Stimulated activated CD8-positive, alpha-beta memory T cell treated with anti-CD3 and anti-CD28 coated beads, Interleukin-7, amount 100 ng/mL, for 4 hours (primary cell): ENCODE measurements around the gene PRDX5.
"Not testable (repeated sequence)": the region's sequence is repeated elsewhere in the genome, so short reads cannot be mapped to it uniquely, and the experiment has no call there.

Experiments
- DNase-seq, 2 donors: peaks; one replicate each; pipeline ENCODE4 v3.0.0-alpha.2; 2020; ENCODE audit warnings: low read depth in 2 of 2

Gene PRDX5

DNA sequence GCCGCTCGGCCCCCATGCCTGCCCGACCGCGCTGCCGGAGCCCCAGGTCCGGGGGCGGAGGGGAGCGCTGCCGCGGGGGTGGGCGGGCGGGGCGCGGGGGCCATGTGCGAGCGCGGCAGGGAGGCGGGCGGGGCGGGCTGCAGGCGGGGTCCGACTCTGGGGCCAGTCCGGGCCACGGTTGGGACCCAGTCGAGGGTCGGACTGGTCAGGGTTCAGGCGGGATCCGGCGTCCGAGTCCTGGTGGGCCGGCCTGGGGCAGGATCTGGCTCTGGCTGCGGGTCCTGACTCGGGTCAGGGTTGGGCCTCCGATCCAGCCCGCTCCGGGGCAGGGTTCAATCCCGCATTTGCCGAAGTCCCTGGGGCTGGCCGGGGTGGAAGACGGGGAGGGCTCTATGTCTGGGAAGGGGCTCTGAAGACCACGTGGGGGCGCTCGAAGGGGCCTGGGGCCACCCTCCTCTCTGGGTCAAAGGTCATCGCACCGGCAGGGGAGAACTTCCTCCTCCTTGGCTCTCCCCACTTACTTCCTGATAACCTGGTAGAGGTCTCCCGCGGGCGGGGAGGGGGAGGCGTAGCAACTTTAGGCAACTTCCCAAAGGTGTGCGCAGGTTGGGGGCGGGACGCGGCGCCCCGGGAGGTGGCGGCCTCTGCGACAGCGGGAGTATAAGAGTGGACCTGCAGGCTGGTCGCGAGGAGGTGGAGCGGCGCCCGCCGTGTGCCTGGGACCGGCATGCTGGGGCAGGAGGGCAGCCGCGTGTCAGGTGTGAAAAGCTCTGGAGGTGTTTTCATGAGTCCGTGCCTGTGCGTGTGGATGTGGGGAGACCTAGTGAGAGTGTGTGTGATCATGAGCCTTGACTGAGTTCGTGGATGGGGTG, 12.0 kb upstream of the PRDX5 start:
- DNase-seq, result peak; percentile 60 to 69

DNA sequence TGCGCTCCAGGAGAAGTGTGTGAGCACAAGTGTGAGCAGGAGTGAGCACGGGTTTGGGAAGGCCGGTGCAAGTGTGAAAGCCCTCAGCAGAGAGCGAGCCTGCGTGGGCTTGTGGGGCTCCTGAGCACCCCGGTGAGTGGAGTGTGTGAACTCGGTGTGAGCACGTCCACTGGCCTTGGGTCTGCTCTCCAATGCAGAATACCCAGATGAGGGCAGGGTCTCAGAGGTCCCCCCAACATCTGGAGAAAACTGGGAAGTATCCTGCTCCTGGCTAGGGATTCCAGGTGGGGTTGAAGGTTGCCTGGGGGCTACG, 11.4 kb upstream of the PRDX5 start:
- no peak for DNase-seq

DNA sequence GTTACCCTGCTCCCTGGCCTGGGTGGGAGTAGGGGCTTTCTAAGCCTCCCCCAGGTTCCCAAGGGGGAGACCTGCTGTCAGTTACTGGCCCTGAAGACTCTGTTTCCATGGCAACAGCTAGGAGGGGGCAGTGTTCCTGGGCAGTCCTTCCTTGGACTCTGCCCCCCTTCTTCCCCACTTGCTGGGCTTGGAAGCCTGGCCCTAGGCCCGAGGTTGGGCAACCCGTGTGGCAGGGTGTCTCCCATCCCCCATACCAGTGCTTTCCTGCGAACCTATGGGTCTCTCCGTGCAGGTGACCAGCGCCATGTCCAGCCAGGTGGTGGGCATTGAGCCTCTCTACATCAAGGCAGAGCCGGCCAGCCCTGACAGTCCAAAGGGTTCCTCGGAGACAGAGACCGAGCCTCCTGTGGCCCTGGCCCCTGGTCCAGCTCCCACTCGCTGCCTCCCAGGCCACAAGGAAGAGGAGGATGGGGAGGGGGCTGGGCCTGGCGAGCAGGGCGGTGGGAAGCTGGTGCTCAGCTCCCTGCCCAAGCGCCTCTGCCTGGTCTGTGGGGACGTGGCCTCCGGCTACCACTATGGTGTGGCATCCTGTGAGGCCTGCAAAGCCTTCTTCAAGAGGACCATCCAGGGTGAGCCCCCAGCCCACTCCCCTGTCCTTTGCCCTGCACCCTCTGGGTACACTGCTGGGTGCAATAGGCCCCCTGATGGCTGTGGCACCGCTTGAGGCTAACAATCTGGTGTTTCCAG, 10.9 kb upstream of the PRDX5 start:
- DNase-seq, result no peak

DNA sequence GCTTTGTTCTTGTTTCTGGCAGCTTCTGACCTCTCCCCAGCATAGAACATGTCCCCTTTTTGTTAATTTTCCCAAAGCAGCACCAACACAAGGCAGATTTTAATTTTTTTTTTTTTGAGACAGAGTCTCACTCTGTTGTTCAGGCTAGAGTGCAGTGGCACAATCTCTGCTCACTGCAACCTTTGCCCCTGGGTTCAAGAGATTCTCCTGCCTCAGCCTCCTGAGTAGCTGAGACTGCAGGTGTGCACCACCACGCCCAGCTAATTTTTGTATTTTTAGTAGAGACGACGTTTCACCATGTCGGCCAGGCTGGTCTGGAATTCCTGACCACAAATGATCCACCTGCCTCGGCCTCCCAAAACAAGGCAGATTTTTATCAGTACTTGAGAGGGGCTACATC, 10.1 kb upstream of the PRDX5 start:
- DNase-seq, result not testable (repeated sequence)

DNA sequence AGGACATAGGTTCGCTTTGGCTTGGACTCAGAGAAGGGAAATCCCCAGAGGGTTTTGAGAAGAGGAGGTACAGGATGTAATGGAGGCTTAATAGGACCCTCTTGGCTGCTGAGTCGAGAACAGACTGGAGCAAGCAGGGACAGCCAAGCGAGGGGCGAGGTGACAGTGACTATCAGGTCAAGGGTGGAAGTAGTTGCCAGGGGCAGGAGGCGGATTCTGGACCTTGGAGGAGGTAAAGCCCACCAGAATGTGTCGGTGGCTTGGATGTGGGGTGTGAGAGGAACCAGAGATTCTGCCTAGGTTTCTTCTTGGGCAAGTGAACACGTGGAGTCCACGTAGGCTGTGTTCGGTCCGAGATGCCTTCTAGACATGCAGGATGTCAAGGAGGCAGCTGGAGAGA, 5.0 kb upstream of the PRDX5 start:
- no peak for DNase-seq

DNA sequence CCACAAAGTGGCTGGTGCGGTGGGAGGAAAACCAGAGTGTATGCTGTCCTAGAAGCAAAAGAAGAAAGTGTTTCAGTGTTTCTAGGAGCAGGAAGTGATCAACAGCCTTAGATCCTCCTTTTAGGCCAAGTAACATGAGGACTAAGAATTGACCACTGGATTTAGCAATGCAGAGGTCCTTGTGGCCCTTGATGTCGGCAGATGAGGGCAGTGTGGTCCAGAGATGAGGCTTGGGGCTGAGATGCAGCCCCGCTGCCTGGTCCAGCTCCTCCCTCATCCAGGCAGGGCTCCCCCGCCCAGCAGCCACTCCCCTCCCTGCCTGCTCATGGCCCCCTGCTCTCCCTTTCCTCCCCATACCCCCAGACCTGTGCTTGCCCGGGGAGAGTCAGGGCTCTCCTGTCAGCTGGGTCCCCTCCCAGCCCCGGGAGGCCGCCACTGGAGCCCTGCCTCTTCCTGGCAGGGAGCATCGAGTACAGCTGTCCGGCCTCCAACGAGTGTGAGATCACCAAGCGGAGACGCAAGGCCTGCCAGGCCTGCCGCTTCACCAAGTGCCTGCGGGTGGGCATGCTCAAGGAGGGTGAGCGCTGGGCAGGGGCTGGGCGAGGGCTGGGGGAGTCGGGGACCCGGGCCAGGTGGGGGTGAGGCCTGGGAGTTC, 4.3 kb upstream of the PRDX5 start:
- no peak for DNase-seq

DNA sequence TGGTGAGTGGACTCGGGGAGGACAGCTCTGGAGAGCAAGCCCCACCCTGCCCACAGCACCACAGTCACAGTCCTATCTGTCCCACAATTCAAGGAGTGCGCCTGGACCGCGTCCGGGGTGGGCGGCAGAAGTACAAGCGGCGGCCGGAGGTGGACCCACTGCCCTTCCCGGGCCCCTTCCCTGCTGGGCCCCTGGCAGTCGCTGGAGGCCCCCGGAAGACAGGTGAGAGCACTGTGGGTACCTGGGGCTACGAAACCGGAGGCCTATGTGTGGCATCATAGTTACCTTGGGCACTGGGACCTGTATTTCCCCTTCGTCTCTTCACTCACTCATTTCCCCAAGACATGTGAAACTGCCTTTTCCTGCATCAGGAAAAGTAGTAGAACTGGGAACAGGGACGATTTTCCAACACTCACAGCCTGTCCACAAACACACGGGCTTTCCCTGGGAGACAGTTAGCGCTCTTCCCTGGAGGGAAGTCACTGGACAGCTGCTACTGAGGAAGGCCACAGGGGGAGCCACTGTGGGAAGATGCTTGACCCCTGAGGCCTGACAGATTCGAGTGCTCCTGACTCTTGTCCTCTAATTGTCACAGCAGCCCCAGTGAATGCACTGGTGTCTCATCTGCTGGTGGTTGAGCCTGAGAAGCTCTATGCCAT, 3.6 kb upstream of the PRDX5 start:
- no peak for DNase-seq

DNA sequence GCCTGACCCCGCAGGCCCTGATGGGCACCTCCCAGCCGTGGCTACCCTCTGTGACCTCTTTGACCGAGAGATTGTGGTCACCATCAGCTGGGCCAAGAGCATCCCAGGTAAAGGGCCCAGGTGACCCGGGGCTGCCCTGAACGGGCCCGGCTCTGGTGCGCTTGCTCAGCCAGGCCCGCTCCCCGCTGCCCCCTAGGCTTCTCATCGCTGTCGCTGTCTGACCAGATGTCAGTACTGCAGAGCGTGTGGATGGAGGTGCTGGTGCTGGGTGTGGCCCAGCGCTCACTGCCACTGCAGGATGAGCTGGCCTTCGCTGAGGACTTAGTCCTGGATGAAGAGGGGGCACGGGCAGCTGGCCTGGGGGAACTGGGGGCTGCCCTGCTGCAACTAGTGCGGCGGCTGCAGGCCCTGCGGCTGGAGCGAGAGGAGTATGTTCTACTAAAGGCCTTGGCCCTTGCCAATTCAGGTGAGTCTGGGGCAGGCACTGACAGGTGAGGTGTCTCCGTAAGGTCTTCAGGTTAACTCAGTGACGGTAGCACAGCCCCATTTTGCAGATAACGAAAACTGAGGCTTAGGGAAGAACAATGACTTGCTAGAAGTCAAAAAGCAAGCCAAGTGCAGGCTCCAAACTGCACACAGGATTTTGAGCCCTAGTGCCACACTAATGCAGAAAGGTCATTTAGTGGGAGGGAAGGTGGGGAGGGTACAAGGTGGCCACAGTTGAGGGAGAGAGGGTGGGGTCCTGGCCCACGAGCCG, 2.9 kb upstream of the PRDX5 start:
- DNase-seq, result no peak

DNA sequence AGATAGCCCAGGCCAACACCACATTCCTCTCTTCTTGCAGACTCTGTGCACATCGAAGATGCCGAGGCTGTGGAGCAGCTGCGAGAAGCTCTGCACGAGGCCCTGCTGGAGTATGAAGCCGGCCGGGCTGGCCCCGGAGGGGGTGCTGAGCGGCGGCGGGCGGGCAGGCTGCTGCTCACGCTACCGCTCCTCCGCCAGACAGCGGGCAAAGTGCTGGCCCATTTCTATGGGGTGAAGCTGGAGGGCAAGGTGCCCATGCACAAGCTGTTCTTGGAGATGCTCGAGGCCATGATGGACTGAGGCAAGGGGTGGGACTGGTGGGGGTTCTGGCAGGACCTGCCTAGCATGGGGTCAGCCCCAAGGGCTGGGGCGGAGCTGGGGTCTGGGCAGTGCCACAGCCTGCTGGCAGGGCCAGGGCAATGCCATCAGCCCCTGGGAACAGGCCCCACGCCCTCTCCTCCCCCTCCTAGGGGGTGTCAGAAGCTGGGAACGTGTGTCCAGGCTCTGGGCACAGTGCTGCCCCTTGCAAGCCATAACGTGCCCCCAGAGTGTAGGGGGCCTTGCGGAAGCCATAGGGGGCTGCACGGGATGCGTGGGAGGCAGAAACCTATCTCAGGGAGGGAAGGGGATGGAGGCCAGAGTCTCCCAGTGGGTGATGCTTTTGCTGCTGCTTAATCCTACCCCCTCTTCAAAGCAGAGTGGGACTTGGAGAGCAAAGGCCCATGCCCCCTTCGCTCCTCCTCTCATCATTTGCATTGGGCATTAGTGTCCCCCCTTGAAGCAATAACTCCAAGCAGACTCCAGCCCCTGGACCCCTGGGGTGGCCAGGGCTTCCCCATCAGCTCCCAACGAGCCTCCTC, 2.0 kb upstream of the PRDX5 start:
- DNase-seq, result not testable (repeated sequence)

DNA sequence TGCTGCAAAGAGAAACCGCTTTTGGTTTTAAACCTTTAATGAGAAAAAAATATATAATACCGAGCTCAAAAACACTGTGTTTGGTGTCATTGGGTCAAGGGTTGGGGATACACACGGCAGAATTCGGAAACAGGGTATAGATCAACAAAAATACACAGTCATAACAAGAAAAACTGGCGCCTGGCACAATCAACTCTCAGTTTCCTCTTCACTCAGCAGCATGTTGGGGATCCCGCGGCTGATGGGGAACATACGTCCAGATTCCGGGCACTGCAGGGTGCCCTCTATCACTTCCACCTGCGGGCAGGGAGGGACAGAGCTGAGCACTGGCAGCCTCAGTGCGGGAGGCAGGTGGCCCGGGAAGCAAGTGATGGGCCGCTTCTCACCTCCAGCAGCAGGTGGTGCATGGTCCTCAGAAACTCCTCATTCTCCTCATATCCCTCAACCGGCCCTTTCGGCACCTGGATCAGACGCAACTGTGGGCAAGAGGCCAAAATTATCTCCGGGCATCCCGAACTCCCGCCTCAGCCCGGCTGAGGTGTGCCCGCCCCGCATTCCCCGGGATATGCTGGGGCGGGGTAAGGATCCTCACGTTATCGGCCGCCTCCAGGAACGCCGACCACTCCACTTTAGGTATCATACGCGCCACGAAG, 1.1 kb upstream of the PRDX5 start:
- no peak for DNase-seq

DNA sequence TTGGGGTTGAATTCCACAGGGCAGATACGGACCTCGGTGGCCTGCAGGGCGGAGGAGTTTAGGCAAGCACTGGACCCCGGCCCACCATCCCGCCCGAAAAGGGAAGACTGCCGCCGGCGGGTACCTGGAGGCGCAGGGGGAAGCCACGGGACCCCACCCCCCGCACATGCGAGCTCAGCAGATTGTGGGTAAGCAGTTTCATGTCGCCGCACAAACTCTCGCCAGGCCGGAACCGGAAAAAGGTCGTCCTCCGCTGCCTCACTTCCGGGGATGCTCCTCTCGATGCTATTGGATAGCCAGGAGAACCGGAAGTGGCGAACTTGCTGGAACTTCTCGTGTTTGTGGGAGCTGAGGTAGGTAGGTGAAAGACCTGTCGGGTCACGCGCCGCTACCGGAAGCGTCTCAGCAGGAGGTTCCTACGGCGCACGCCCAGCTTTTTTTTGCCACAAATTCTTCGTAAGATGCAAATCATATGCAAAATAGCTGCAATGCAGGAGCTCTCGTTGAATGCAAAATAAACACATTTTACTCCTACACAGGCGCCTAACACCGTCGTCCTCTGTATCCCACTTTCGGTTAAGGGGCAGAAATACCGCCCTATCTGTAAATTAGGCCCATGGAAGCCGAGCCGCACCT, 478 bp upstream of the PRDX5 start, which contains the start of gene TRMT112:
TSS of gene TRMT112 (minus strand) at position 235 of the 636 bp plus-strand sequence. CDS start at position 202, 33 bp downstream.
- peak; percentile 92 to 98 for DNase-seq

DNA sequence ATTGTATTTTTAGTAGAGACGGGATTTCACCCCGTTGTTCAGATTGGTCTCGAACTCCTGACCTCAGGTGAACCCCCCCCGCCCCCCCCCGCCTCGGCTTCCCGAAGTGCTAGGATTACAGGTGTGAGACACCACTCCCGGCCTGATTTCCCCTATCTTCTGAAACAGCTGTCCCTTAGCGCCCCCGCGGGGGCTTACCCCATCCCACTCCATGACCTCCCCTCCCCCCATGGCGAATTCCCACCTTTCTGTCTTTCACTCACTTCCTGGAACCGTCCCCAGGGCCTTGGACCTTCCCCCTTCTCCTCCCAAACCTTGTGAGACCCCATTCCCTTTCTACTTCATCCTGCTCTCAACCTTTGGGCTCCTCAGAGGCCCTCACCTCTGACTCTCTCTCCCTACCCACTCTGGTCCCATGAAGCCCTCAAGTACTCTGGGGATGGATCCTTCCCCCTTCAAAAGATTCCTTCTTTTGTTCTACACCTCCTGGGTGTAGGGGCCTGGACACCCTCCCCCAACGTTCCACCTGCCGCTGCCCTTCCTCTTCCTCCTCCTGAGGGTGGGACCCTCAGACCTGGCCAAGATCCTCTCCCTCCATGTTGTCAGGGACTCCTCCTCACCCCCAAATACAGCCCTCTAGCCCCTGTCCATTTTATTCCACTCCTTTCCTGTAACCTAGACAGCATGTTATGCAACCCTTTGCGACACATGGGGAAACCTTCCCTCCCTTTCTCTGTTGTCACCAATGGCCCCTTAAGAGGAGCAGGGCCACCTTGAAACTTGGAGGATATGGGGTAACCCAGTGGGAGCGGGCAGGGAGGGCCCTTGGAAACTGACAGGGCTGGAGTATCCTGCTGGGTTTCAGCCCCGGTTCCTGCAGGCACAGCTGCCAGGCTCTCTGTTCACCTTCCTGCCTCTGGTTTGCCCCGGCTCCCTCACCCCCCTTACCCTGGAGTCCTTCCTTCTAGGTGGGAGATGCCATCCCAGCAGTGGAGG, 1.1 kb downstream of the PRDX5 start:
- DNase-seq, result no peak

DNA sequence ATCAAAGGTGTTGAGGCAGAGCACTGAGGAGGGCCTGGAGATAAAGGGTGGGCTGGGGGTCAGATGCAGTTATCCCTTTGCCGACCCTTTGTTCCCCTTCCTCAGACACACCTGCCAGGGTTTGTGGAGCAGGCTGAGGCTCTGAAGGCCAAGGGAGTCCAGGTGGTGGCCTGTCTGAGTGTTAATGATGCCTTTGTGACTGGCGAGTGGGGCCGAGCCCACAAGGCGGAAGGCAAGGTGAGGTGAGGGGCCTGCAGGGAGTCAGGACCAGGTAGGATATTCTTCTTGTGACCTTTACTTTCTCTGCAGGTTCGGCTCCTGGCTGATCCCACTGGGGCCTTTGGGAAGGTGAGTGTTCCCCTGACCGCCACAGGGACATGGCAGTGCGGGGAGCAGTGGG, 2.6 kb downstream of the PRDX5 start:
- DNase-seq, result no peak

DNA sequence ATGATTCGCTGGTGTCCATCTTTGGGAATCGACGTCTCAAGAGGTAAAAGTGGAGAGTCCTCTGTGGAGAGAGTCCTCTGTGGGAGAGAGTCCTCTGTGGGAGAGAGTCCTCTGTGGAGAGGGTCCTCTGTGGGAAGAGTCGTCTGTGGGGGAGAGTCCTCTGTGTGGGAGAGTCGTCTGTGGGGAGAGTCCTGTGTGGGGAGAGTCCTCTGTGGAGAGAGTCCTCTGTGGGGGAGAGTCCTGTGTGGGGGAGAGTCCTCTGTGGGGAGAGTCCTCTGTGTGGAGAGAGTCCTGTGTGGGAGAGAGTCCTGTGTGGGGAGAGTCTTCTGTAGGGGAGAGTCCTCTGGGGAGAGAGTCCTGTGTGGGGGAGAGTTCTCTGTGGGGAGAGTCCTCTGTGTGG, 3.1 kb downstream of the PRDX5 start:
- no peak for DNase-seq

DNA sequence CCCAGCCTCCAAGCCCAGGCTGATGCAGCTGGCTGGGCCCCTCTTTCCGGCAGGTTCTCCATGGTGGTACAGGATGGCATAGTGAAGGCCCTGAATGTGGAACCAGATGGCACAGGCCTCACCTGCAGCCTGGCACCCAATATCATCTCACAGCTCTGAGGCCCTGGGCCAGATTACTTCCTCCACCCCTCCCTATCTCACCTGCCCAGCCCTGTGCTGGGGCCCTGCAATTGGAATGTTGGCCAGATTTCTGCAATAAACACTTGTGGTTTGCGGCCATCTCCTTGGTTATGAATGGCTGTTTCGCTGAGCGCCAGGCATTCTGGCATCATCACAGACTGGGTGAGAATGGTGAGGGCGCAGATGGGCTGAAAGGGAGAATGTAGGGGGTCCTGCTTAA, 3.6 kb downstream of the PRDX5 start:
- no peak for DNase-seq

DNA sequence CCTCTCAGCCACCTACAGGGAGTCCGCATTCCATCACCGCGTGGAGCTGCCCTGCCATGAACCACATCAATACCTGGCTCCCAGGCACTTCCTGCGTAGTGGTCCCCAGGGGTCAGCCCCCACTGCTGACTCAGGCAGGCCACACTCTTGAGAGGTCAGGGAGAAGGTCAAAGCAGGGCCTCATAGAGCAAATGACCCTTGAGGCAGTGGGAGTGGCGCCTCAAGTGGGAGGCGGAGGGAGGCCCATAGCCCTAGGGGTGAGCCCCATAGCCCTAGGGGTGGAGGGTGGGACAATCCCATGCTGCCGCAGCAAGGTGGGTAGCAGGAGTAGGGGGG, 5.0 kb downstream of the PRDX5 start:
- no peak for DNase-seq

DNA sequence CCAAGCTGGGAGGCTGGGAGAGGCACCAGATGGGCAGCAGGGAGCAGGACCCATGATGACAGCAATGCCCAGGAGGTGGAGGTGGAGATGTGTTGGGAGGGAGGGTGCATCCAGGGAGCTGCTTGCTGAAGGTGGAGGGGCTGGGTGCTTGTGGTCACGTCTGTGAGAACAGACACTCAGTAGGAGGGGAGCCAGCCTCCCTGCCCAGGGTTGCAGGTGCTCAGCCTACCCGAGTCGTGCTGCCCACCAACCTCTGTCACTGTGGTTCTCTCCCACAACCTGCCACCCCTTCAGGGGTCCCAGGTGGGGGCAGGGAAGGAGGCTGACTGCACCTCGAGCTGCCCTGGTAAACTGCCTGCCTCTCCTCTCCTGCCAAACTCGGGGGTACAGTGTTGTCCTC, 5.5 kb downstream of the PRDX5 start:
- no peak for DNase-seq

DNA sequence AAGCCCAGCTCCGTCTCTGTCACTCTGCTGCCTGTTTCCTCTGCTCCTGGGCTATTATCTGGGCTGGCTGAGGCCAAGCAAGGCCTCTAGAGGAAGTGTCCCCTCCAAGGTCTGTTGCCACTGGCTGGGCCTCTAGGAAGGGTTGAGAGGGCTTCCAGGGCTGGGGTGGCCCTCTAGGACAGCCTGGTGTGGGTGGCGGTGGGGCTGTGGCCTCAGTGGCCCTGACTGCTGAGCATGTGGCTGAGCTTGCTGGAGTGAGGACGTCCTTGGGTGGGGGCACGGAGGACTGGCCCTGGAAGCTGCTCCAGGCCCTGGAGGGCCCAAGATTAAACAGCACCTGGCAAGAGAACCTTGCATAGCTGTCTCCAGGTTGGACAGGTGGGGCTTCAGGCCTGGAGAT, 6.1 kb downstream of the PRDX5 start:
- not testable (repeated sequence) for DNase-seq
